ENCODE results near the gene ROBO2.

Gene ROBO2

DNA sequence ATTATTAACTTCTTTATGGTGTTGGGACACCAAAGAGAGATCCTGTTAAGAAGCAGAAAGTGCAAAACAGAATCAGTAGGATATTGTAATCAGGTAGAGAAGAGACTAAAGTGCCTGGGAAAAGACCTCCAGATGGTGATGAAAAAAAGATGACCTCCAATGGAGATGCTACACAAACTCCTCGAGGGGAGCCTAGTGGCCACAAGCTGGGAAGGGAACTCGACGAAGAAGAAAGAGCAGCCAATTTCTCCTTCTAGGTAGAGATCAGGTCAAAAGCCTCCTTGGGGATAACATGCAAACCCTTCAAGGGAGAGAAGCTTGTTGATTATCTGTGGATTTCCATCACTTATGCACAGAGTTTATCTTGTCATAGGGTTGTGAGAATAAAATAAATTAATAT, 647.6 kb downstream of the ROBO2 start:
- no peak for DNase-seq (ENCODE audit: low read depth)

DNA sequence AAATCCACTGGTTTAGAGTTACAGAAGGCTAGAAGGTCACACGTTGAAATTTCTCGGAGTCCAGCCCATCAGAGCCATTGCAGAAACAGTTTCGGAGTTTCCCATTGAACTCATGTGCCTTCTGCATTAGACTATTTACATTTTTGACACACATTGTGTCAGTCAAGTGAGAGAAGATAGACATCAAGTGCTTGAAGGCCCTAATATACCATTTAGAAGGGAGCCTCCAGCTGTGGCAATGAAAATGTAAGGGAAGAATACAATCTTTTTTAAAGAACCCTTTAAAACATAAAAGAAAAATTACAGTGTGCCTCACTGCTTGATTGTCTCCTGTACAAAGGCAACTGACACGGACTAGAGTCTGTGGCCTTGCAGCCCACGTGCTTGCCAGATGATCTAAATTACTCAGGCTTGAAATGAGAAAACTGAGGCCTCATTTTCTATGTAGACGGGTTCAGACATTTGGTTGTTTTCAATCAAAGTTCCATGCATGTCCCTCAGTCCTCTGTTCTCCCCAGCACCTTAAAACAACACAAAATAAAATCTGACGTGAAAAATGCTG, 650.5 kb downstream of the ROBO2 start:
- DNase-seq (ENCODE audit: low read depth): no peak

DNA sequence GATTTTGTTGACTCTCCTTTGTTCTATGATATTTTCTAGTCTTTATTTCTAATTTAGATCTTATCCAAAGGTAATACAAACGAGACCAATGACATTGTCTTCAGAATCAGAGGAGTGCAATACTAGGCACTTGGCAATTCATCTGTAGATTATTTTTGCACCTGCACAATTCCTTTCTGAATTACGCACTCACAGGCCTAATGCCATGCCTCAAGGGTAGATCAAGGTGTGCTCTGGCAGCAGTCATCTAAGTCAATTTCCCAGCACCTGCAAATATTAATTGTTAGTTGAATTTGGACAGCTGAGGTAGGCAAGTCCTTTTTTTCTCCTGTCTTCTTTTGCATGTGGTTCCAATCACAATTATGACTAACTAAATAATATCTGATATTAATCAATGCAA, 653.2 kb downstream of the ROBO2 start:
- DNase-seq (ENCODE audit: low read depth): no peak

DNA sequence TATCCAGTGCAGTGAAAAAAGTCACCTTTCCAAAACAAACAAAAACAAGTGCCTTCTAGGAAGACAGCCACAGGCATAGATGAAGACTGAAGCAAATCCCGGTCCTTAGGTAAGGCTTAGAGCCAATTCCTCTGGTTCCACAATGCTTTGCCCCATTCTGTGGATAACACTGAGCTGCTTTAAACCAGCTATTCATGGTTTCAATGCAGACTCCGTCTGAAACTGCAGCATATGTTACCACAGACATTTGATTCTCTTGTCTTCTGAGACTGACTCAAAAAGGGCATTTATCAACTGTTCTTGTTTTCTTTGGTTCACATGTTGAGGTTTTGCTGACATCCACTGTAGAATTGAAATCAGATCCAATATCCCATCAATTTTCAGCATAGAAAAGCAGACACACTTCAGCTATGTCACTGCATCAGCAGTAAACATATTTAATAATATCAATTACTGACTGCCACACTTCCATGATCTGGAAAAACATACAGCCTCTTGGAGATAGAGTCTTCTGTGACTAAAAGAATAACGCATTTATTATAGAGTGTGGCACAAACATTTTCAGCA, 659.3 kb downstream of the ROBO2 start:
- DNase-seq (ENCODE audit: low read depth): no peak

Measured in iris pigment epithelial cell (primary cell).